ENCODE results near the gene LRP2.

DNA sequence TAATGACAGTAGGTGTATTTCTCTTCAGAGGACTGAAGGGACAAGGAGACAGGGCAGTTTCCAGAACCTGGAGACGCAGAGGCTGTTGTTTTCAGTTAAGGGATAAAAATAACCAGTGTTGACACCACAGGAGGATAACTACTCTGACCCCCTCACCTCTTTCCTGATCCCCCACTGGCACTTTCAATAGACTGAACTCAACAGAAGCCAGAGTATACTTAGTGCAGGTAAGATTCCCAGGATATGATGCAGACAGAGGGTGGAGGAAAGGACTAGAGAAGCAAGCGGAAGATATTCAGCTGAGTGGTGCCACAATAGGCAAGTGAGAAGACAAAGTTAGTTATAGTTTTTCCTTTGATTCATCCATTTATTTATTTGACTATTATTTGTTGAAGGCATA is 273.2 kb downstream of the LRP2 start:
- TF ChIP-seq POLR2A (IDR thresholded peaks at IDR 0.05) (no peak), CTCF (IDR thresholded peaks at IDR 0.05 in 4 of 5, conservative IDR thresholded peaks at IDR 0.05 in 1 of 5) (no peak)
